HL-60 (cell line): Measurements from ENCODE around the gene GRK2.

ENCODE experiments used
- GABPA ChIP-seq: IDR thresholded peaks from 2 replicates; pipeline ENCODE4 v1.6.1; 2012; ENCODE audit warnings: low read depth
- POLR2AphosphoS5 ChIP-seq: IDR thresholded peaks from 2 replicates; pipeline ENCODE4 v1.6.1; 2012; ENCODE audit warnings: low read depth
- SPI1 ChIP-seq: IDR thresholded peaks from 2 replicates; pipeline ENCODE4 v1.6.1; 2012; ENCODE audit warnings: low read depth, mild to moderate bottlenecking, borderline replicate concordance
- TF ChIP-seq, protein P1 (sequence below): IDR thresholded peaks from one replicate; pipeline ENCODE4 v1.5.1; 2011; ENCODE audit warnings: low read length, control low read depth, inconsistent platforms; ENCODE audit not compliant: insufficient read depth
- TF ChIP-seq, protein P2 (sequence below): IDR thresholded peaks from 2 replicates; pipeline ENCODE4 v1.6.1; 2012; ENCODE audit warnings: low read depth; ENCODE audit not compliant: insufficient replicate concordance

DNA sequence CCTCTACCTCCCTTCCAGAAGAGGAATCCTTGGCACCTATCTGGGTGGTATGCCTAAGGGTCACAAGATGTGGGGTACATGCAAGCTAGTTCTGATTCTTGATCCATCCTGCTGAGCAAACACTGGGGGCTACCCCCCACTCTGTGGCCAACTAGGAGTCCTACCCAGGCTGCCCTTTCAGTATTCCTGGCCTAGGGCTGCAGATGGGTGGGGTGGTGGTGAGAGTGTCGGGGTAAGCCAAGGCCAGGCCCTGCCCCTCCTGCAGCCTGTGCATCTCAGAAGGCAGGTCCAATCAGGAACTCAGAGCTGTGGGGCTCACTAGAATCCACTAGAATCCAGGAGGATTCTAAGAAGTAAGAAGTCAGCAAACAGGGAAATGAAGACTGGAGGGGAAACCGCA is 47.9 kb downstream of the GRK2 start:
- TF ChIP-seq, protein P1, sequence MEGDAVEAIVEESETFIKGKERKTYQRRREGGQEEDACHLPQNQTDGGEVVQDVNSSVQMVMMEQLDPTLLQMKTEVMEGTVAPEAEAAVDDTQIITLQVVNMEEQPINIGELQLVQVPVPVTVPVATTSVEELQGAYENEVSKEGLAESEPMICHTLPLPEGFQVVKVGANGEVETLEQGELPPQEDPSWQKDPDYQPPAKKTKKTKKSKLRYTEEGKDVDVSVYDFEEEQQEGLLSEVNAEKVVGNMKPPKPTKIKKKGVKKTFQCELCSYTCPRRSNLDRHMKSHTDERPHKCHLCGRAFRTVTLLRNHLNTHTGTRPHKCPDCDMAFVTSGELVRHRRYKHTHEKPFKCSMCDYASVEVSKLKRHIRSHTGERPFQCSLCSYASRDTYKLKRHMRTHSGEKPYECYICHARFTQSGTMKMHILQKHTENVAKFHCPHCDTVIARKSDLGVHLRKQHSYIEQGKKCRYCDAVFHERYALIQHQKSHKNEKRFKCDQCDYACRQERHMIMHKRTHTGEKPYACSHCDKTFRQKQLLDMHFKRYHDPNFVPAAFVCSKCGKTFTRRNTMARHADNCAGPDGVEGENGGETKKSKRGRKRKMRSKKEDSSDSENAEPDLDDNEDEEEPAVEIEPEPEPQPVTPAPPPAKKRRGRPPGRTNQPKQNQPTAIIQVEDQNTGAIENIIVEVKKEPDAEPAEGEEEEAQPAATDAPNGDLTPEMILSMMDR = no peak
- TF ChIP-seq POLR2AphosphoS5 (no peak), GABPA (no peak), SPI1 (no peak)
- TF ChIP-seq, protein P2, sequence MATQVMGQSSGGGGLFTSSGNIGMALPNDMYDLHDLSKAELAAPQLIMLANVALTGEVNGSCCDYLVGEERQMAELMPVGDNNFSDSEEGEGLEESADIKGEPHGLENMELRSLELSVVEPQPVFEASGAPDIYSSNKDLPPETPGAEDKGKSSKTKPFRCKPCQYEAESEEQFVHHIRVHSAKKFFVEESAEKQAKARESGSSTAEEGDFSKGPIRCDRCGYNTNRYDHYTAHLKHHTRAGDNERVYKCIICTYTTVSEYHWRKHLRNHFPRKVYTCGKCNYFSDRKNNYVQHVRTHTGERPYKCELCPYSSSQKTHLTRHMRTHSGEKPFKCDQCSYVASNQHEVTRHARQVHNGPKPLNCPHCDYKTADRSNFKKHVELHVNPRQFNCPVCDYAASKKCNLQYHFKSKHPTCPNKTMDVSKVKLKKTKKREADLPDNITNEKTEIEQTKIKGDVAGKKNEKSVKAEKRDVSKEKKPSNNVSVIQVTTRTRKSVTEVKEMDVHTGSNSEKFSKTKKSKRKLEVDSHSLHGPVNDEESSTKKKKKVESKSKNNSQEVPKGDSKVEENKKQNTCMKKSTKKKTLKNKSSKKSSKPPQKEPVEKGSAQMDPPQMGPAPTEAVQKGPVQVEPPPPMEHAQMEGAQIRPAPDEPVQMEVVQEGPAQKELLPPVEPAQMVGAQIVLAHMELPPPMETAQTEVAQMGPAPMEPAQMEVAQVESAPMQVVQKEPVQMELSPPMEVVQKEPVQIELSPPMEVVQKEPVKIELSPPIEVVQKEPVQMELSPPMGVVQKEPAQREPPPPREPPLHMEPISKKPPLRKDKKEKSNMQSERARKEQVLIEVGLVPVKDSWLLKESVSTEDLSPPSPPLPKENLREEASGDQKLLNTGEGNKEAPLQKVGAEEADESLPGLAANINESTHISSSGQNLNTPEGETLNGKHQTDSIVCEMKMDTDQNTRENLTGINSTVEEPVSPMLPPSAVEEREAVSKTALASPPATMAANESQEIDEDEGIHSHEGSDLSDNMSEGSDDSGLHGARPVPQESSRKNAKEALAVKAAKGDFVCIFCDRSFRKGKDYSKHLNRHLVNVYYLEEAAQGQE = no peak
